HCT116 (cell line): ENCODE measurements around the gene PRKN. TPM values are rescaled to one million over a fixed set of nuclear protein-coding genes. Genes with fewer than 3 reads are reported as not detected.

Experiments used
- ATAC-seq: fragments of 200-7000 bp; cut with Tn5 transposase; 2 replicates; pipeline ENCODE4 v1.9.1; 2020; ENCODE audit warnings: mild to moderate bottlenecking, moderate library complexity
- BruUV-seq: library from RNA; stranded (reverse); fragments of 400-500 nt; replicated peaks from 2 replicates; lab custom pipeline; 2021; lab: Mats Ljungman, UMichigan
- CTCF ChIA-PET: fragments of 300-600 bp; sonication (Branson Sonifier 250); formaldehyde crosslinking; loops from one replicate; lab custom pipeline; 2021; ENCODE audit warnings: antibody characterized with exemption; lab: Charles Lee
- POLR2A ChIA-PET: fragments of 300-600, 350-600 bp; sonication (Branson Sonifier 250); formaldehyde crosslinking; loops from one replicate; lab custom pipeline; 2021; ENCODE audit warnings: antibody characterized with exemption; lab: Charles Lee
- RAD21 ChIA-PET, 2 experiments: fragments of 300-600 bp; sonication (Branson Sonifier 250); formaldehyde crosslinking; loops; one replicate each; lab custom pipeline; 2023; ENCODE audit warnings: low total read pairs in 2 of 2; ENCODE audit not compliant: uncharacterized antibody in 2 of 2, unreplicated experiment in 2 of 2, low non-redundant PET in 1 of 2; lab: Charles Lee
- DNase-seq: peaks from one replicate; pipeline ENCODE4 v3.0.0-alpha.2; 2010; ENCODE audit warnings: low read depth, low spot score
- H2AFZ ChIP-seq: fragments of 200-600 bp; shearing (Covaris generic), sonication (generic); 2 replicates; pipeline ENCODE4 v1.6.1; 2017; ENCODE audit warnings: low read depth, mixed run types, mixed read lengths, antibody characterized with exemption, low read length; ENCODE audit not compliant: poor library complexity, severe bottlenecking
- H3K27ac ChIP-seq: 2 replicates; pipeline ENCODE4 v1.5.1; 2012; ENCODE audit warnings: low read depth, low read length
- H3K27me3 ChIP-seq: fragments of 200-600 bp; sonication (generic); 2 replicates; pipeline ENCODE4 v1.6.1; 2016; ENCODE audit warnings: mixed run types, low read length, mixed read lengths; ENCODE audit not compliant: insufficient read depth
- H3K36me3 ChIP-seq, 2 experiments: fragments of 200-500 bp in 1 of 2; fragments of 200-600 bp in 1 of 2; sonication (Bioruptor generic) in 1 of 2; sonication (generic) in 1 of 2; 2 replicates each; pipeline versions ENCODE4 v1.5.1 to v1.6.1; 2014 to 2016; ENCODE audit warnings: low read length in 2 of 2, inconsistent platforms in 1 of 2, mixed read lengths in 1 of 2, mixed run types in 1 of 2; ENCODE audit not compliant: insufficient read depth in 2 of 2, control insufficient read depth in 1 of 2
- H3K4me1 ChIP-seq, 2 experiments: fragments of 200-600 bp in 1 of 2; sonication (generic) in 1 of 2; 2 replicates each; pipeline versions ENCODE4 v1.5.1 to v1.6.1; 2012 to 2017; ENCODE audit warnings: low read length in 2 of 2, inconsistent platforms in 1 of 2, mild to moderate bottlenecking in 1 of 2, mixed read lengths in 1 of 2, mixed run types in 1 of 2, moderate library complexity in 1 of 2; ENCODE audit not compliant: insufficient read depth in 2 of 2, control insufficient read depth in 1 of 2
- H3K4me2 ChIP-seq: fragments of 200-600 bp; sonication (generic); 2 replicates; pipeline ENCODE4 v1.6.1; 2017; ENCODE audit warnings: mixed run types, low read length, mixed read lengths
- H3K4me3 ChIP-seq, 2 experiments: fragments of 200-600 bp in 1 of 2; sonication (generic) in 1 of 2; replicated peaks in 1 of 2; 2 replicates each; pipeline ENCODE4 v1.5.1; 2011 to 2016; ENCODE audit warnings: low read length in 2 of 2, control low read depth in 1 of 2, low read depth in 1 of 2, mild to moderate bottlenecking in 1 of 2, mixed read lengths in 1 of 2, mixed run types in 1 of 2
- H3K79me2 ChIP-seq: fragments of 200-600 bp; sonication (generic); 2 replicates; pipeline ENCODE4 v1.6.1; 2017; ENCODE audit warnings: mild to moderate bottlenecking, mixed run types, low read length, moderate library complexity, mixed read lengths; ENCODE audit not compliant: insufficient read depth
- H3K9ac ChIP-seq: fragments of 200-600 bp; sonication (generic); 2 replicates; pipeline ENCODE4 v1.6.1; 2016; ENCODE audit warnings: low read length, mixed read lengths
- H3K9me2 ChIP-seq: fragments of 200-600 bp; sonication (generic), shearing (Covaris generic); 2 replicates; pipeline ENCODE4 v1.6.1; 2017; ENCODE audit warnings: mixed run types, mild to moderate bottlenecking, moderate library complexity; ENCODE audit not compliant: insufficient read depth
- H3K9me3 ChIP-seq, 2 experiments: fragments of 200-500 bp in 1 of 2; fragments of 200-600 bp in 1 of 2; sonication (Bioruptor generic) in 1 of 2; sonication (generic) in 1 of 2; 2 replicates each; pipeline ENCODE4 v1.6.1; 2014 to 2017; ENCODE audit warnings: low read length in 2 of 2, mixed read lengths in 2 of 2, inconsistent platforms in 1 of 2, low read depth in 1 of 2, mild to moderate bottlenecking in 1 of 2, mixed run types in 1 of 2, moderate library complexity in 1 of 2; ENCODE audit not compliant: control insufficient read depth in 1 of 2, insufficient read depth in 1 of 2
- H4K20me1 ChIP-seq: fragments of 200-600 bp; sonication (generic), shearing (Covaris generic); 2 replicates; pipeline ENCODE4 v1.6.1; 2017; ENCODE audit warnings: mixed run types, mild to moderate bottlenecking, moderate library complexity; ENCODE audit not compliant: insufficient read depth
- CBX3 ChIP-seq: IDR thresholded peaks from 2 replicates; pipeline ENCODE4 v1.6.1; 2012; ENCODE audit warnings: low read depth
- CEBPB ChIP-seq: IDR thresholded peaks from 2 replicates; pipeline ENCODE4 v1.6.1; 2012; ENCODE audit warnings: low read depth
- EGR1 ChIP-seq: IDR thresholded peaks from 2 replicates; pipeline ENCODE4 v1.6.1; 2012; ENCODE audit warnings: low read depth
- ELF1 ChIP-seq: IDR thresholded peaks from 2 replicates; pipeline ENCODE4 v1.6.1; 2012; ENCODE audit warnings: low read depth, borderline replicate concordance
- EZH2 ChIP-seq: fragments of 200-600 bp; sonication (generic); IDR thresholded peaks from 2 replicates; pipeline ENCODE4 v1.6.1; 2017; ENCODE audit warnings: antibody characterized with exemption, mixed run types
- FOSL1 ChIP-seq: IDR thresholded peaks from 2 replicates; pipeline ENCODE4 v1.6.1; 2012; ENCODE audit warnings: low read depth
- JUND ChIP-seq: IDR thresholded peaks from 2 replicates; pipeline ENCODE4 v1.6.1; 2012
- POLR2A ChIP-seq: IDR thresholded peaks from 2 replicates; pipeline ENCODE4 v1.7.0; 2011; ENCODE audit warnings: borderline replicate concordance; ENCODE audit not compliant: insufficient read depth, insufficient read length; ENCODE audit errors: extremely low read depth
- POLR2AphosphoS5 ChIP-seq: IDR thresholded peaks from 2 replicates; pipeline ENCODE4 v1.6.1; 2011; ENCODE audit warnings: mild to moderate bottlenecking, low read depth, low read length, moderate library complexity
- RAD21 ChIP-seq: IDR thresholded peaks from 2 replicates; pipeline ENCODE4 v1.6.1; 2012; ENCODE audit warnings: low read depth, mild to moderate bottlenecking
- SIN3A ChIP-seq: IDR thresholded peaks from 2 replicates; pipeline ENCODE4 v1.6.1; 2012; ENCODE audit warnings: low read depth
- SRF ChIP-seq: IDR thresholded peaks from 2 replicates; pipeline ENCODE4 v1.6.1; 2012; ENCODE audit warnings: low read depth
- YY1 ChIP-seq: IDR thresholded peaks from 2 replicates; pipeline ENCODE4 v1.6.1; 2011; ENCODE audit warnings: low read length, low read depth, moderate library complexity, mild to moderate bottlenecking; ENCODE audit not compliant: insufficient replicate concordance; ENCODE audit errors: extremely low read depth
- ZFX ChIP-seq: fragments of 450-650 bp; IDR thresholded peaks from 2 replicates; pipeline ENCODE4 v1.6.1; 2017
- intact Hi-C: fragments of 100-400 bp; cut with micrococcal nuclease; formaldehyde crosslinking; loops from 2 replicates; pipeline ENCODE4 v1.10.0; 2022
- total RNA-seq: library from RNA; stranded (reverse); gene quantifications from one replicate; pipeline ENCODE4 v1.2.1, GENCODE V29; 2021; ENCODE audit not compliant: unreplicated experiment
- TF ChIP-seq, protein P1 (sequence below): IDR thresholded peaks from 2 replicates; pipeline ENCODE4 v1.6.1; 2012; ENCODE audit warnings: low read depth
- TF ChIP-seq, protein P2 (sequence below): IDR thresholded peaks from 2 replicates; pipeline ENCODE4 v1.6.1; 2011; ENCODE audit warnings: mild to moderate bottlenecking, low read length, moderate library complexity; ENCODE audit not compliant: insufficient replicate concordance; ENCODE audit errors: extremely low read depth

PRKN gene
- total RNA-seq, 1 experiment from 2014 or later, result 2.6 TPM

DNA sequence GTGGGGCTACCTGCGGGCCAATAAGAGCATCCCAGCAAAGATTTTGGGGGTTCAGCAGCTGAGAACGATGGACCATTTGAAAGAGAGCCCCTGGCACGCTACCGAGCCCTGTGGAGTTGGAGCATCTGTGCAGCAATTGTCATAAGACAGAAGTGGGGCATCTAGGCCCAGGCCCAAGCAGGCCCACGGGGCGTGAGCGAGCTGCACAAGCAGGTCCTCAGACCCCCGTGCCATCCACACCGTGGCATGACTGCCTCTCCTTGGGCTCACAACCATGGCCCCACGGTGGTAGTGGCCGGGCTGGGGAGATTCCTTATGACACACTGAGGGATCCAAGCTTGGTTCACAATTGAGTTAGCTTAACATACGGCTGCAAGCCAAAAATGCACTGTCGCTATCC lies 1350.5 kb downstream of the PRKN start:
- POLR2A ChIA-PET, result no interaction called here

More for the DNA sequence above, 1350.5 kb downstream of the PRKN start:
- Histone ChIP-seq H3K9me2 (no peaks in the 10 kb centered on the region), H3K9ac (no peak overlapping the region), H3K36me3 (no peaks in the 10 kb centered on the region), H3K27me3 (no peaks in the 10 kb centered on the region), H2AFZ (no peak overlapping the region), H3K9me3 (no peaks in the 10 kb centered on the region), H3K79me2 (no peaks in the 10 kb centered on the region), H3K4me2 (no peak overlapping the region), H3K27ac (no peak overlapping the region), H4K20me1 (no peaks in the 10 kb centered on the region), H3K4me3 (no peak overlapping the region), H3K4me1 (peaks cover 0 to 3% of the 10 kb centered on the region in 2 experiments; a peak in 1 of 4 replicates)
- TF ChIP-seq YY1 (no peak), POLR2AphosphoS5 (no peak), EGR1 (no peak), POLR2A (no peak), JUND (no peak), CBX3 (no peak), ELF1 (no peak), RAD21 (no peak), SRF (no peak), FOSL1 (no peak), SIN3A (no peak), CEBPB (no peak), EZH2 (no peak), ZFX (no peak)
- TF ChIP-seq, protein P1, sequence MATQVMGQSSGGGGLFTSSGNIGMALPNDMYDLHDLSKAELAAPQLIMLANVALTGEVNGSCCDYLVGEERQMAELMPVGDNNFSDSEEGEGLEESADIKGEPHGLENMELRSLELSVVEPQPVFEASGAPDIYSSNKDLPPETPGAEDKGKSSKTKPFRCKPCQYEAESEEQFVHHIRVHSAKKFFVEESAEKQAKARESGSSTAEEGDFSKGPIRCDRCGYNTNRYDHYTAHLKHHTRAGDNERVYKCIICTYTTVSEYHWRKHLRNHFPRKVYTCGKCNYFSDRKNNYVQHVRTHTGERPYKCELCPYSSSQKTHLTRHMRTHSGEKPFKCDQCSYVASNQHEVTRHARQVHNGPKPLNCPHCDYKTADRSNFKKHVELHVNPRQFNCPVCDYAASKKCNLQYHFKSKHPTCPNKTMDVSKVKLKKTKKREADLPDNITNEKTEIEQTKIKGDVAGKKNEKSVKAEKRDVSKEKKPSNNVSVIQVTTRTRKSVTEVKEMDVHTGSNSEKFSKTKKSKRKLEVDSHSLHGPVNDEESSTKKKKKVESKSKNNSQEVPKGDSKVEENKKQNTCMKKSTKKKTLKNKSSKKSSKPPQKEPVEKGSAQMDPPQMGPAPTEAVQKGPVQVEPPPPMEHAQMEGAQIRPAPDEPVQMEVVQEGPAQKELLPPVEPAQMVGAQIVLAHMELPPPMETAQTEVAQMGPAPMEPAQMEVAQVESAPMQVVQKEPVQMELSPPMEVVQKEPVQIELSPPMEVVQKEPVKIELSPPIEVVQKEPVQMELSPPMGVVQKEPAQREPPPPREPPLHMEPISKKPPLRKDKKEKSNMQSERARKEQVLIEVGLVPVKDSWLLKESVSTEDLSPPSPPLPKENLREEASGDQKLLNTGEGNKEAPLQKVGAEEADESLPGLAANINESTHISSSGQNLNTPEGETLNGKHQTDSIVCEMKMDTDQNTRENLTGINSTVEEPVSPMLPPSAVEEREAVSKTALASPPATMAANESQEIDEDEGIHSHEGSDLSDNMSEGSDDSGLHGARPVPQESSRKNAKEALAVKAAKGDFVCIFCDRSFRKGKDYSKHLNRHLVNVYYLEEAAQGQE, result no peak
- TF ChIP-seq, protein P2, sequence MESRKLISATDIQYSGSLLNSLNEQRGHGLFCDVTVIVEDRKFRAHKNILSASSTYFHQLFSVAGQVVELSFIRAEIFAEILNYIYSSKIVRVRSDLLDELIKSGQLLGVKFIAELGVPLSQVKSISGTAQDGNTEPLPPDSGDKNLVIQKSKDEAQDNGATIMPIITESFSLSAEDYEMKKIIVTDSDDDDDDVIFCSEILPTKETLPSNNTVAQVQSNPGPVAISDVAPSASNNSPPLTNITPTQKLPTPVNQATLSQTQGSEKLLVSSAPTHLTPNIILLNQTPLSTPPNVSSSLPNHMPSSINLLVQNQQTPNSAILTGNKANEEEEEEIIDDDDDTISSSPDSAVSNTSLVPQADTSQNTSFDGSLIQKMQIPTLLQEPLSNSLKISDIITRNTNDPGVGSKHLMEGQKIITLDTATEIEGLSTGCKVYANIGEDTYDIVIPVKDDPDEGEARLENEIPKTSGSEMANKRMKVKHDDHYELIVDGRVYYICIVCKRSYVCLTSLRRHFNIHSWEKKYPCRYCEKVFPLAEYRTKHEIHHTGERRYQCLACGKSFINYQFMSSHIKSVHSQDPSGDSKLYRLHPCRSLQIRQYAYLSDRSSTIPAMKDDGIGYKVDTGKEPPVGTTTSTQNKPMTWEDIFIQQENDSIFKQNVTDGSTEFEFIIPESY, result no peak
- ChIA-PET RAD21 (no interaction called here), CTCF (no interaction called here)
- BruUV-seq, result no TSS peak
- no peak for ATAC-seq
- intact Hi-C loops, result no loop called here
- DNase-seq, result no peak
